Liver (tissue), 9 donors: ENCODE measurements around the gene TNFAIP8. TPM values are rescaled to one million over a fixed set of nuclear protein-coding genes. Genes with fewer than 3 reads are reported as not detected.

Source experiments
- DNase-seq: peaks from one replicate; pipeline ENCODE4 v3.0.0-alpha.2; 2017; ENCODE audit warnings: low spot score
- H3K27ac ChIP-seq, 2 donors: one replicate each; pipeline ENCODE4 v1.7.0; 2013; ENCODE audit warnings: inconsistent platforms in 2 of 2, low read length in 2 of 2, control low read depth in 1 of 2, low read depth in 1 of 2, mild to moderate bottlenecking in 1 of 2
- H3K27me3 ChIP-seq, 4 donors: one replicate each; pipeline versions ENCODE4 v1.6.1 to v1.7.0; 2013; ENCODE audit warnings: low read length in 3 of 4, inconsistent platforms in 1 of 4, mild to moderate bottlenecking in 1 of 4, moderate library complexity in 1 of 4; ENCODE audit not compliant: control insufficient read depth in 4 of 4, insufficient read depth in 4 of 4
- H3K36me3 ChIP-seq, 4 donors: one replicate each; pipeline versions ENCODE4 v1.6.1 to v1.7.0; 2013; ENCODE audit warnings: low read length in 3 of 4, mild to moderate bottlenecking in 3 of 4, low read depth in 1 of 4, moderate library complexity in 1 of 4; ENCODE audit not compliant: control insufficient read depth in 4 of 4, insufficient read depth in 3 of 4
- H3K4me1 ChIP-seq, 4 donors: one replicate each; pipeline versions ENCODE4 v1.6.1 to v1.7.0; 2013; ENCODE audit warnings: low read length in 3 of 4, mild to moderate bottlenecking in 3 of 4, moderate library complexity in 1 of 4; ENCODE audit not compliant: control insufficient read depth in 4 of 4, insufficient read depth in 4 of 4
- H3K4me3 ChIP-seq, 3 donors: one replicate each; pipeline versions ENCODE4 v1.6.1 to v1.7.0; 2013; ENCODE audit warnings: low read length in 3 of 3, control low read depth in 1 of 3, low read depth in 1 of 3, mild to moderate bottlenecking in 1 of 3
- H3K9ac ChIP-seq, 2 donors: one replicate each; pipeline ENCODE4 v1.7.0; 2013; ENCODE audit warnings: low read length in 2 of 2, mild to moderate bottlenecking in 2 of 2, moderate library complexity in 2 of 2, control low read depth in 1 of 2, low read depth in 1 of 2
- H3K9me3 ChIP-seq, 4 donors: one replicate each; pipeline versions ENCODE4 v1.6.1 to v1.7.0; 2013; ENCODE audit warnings: low read length in 3 of 4; ENCODE audit not compliant: control insufficient read depth in 4 of 4
- EGR1 ChIP-seq, 2 donors: IDR thresholded peaks; 2 replicates each; pipeline ENCODE4 v1.6.1; 2016 to 2018; ENCODE audit warnings: antibody characterized with exemption in 2 of 2, low read depth in 2 of 2
- FOXA1 ChIP-seq: IDR thresholded peaks from 2 replicates; pipeline ENCODE4 v1.6.1; 2016; ENCODE audit warnings: antibody characterized with exemption
- FOXA2 ChIP-seq: IDR thresholded peaks from 2 replicates; pipeline ENCODE4 v1.6.1; 2016; ENCODE audit warnings: antibody characterized with exemption
- GABPA ChIP-seq, 2 donors: IDR thresholded peaks in 1 of 2; conservative IDR thresholded peaks in 1 of 2; 2 replicates each; pipeline ENCODE4 v1.6.1; 2016; ENCODE audit warnings: antibody characterized with exemption in 2 of 2, mild to moderate bottlenecking in 1 of 2, moderate library complexity in 1 of 2
- HNF4A ChIP-seq, 2 donors: conservative IDR thresholded peaks; 2 replicates each; pipeline ENCODE4 v1.6.1; 2016; ENCODE audit warnings: antibody characterized with exemption in 2 of 2, mild to moderate bottlenecking in 2 of 2
- HNF4G ChIP-seq: IDR thresholded peaks from 2 replicates; pipeline ENCODE4 v1.6.1; 2016; ENCODE audit warnings: antibody characterized with exemption
- JUND ChIP-seq, 2 donors: IDR thresholded peaks; 2 replicates each; pipeline ENCODE4 v1.6.1; 2016; ENCODE audit warnings: antibody characterized with exemption in 2 of 2
- NR2F2 ChIP-seq: IDR thresholded peaks from 2 replicates; pipeline ENCODE4 v1.6.1; 2016; ENCODE audit warnings: antibody characterized with exemption
- RAD21 ChIP-seq, 2 donors: IDR thresholded peaks; 2 replicates each; pipeline ENCODE4 v1.6.1; 2016; ENCODE audit warnings: antibody characterized with exemption in 2 of 2, mild to moderate bottlenecking in 2 of 2
- RXRA ChIP-seq, 2 donors: IDR thresholded peaks; 2 replicates each; pipeline ENCODE4 v1.6.1; 2017 to 2018; ENCODE audit warnings: antibody characterized with exemption in 2 of 2, mild to moderate bottlenecking in 1 of 2
- SP1 ChIP-seq: IDR thresholded peaks from 2 replicates; pipeline ENCODE4 v1.6.1; 2018; ENCODE audit warnings: antibody characterized with exemption, mild to moderate bottlenecking
- WGBS: extraction: QIAGEN DNeasy Blood & Tissue Kit; methylation state at CpG from one replicate; pipeline ENCODE4 v1.1.7; 2013; 5-methylcytosine and 5-hydroxymethylcytosine counted together
- polyA plus RNA-seq, 2 donors: library from polyadenylated mRNA; stranded (reverse) in 1 of 2; unstranded in 1 of 2; fragments of 200-250 nt in 1 of 2; fragments of >200 nt in 1 of 2; fragmentation: Nextera tagmentation in 1 of 2; extraction: Ambion mirVana in 1 of 2; gene quantifications; one replicate each; pipeline versions ENCODE4 v1.2.1 to v1.2.3, GENCODE V29; 2013 to 2015
- total RNA-seq, 2 donors: library from RNA; depleted of rRNA; stranded (reverse); fragments of >200 nt; gene quantifications; one replicate each; pipeline ENCODE4 v1.2.3, GENCODE V29; 2014
- TF ChIP-seq, protein P1 (sequence below): IDR thresholded peaks from 2 replicates; pipeline ENCODE4 v1.6.1; 2016; ENCODE audit warnings: antibody characterized with exemption
- TF ChIP-seq, protein P2 (sequence below): IDR thresholded peaks from 2 replicates; pipeline ENCODE4 v1.6.1; 2016; ENCODE audit warnings: antibody characterized with exemption
- TF ChIP-seq, protein P3 (sequence below): IDR thresholded peaks from 2 replicates; pipeline ENCODE4 v1.6.1; 2016; ENCODE audit warnings: antibody characterized with exemption, mild to moderate bottlenecking
- TF ChIP-seq, protein P4 (sequence below): fragments of 150-350 bp; IDR thresholded peaks from 2 replicates; pipeline ENCODE4 v1.5.1; 2017; ENCODE audit warnings: improper control_type of control experiment, low read depth, low read length; ENCODE audit not compliant: missing input control
- TF ChIP-seq, protein P5 (sequence below): IDR thresholded peaks from 2 replicates; pipeline ENCODE4 v1.6.1; 2016; ENCODE audit warnings: antibody characterized with exemption
- donor health status: healthy.
- donor health status: healthy.
- donor health status: healthy.
- donor health status: healthy.
- donor health status: healthy.

Gene TNFAIP8
- total and polyA plus RNA-seq, 4 donors: 2.6 to 28.6 (median 4.4) TPM

DNA sequence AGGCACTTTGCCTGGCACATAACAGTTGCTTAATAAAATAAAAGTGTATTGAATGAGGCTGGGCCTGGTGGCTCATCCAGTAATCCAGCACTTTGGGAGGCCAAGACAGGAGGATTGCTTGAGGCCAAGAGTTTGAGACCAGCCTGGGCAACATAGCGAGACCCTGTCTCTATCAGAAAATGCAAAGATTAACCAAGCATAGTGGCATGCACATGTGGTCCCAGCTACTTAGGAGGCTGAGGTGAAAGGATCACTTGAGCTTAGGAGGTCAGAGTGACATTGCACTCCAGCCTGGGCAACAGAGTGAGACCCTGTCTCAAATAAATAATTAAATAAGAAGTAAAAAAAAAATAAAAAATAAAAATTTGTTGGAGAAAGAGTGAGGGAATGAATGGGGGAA lies 21.2 kb downstream of the TNFAIP8 start:
- Histone ChIP-seq H3K27me3 (no peaks in the 10 kb centered on the region), H3K9ac (no peak overlapping the region), H3K4me1 (no peaks in the 10 kb centered on the region), H3K27ac (no peak overlapping the region), H3K36me3 (no peaks in the 10 kb centered on the region), H3K4me3 (no peak overlapping the region), H3K9me3 (no peaks in the 10 kb centered on the region)
- no peak for DNase-seq
- TF ChIP-seq RAD21 (IDR thresholded peaks at IDR 0.05) (no peak), EGR1 (IDR thresholded peaks at IDR 0.05; ENCODE audit: low read depth in 2 of 2) (no peak), JUND (IDR thresholded peaks at IDR 0.05) (no peak), GABPA (IDR thresholded peaks at IDR 0.05 in 1 of 2, conservative IDR thresholded peaks at IDR 0.05 in 1 of 2) (no peak), HNF4G (no peak), FOXA1 (no peak), SP1 (no peak)
- TF ChIP-seq, protein P1, sequence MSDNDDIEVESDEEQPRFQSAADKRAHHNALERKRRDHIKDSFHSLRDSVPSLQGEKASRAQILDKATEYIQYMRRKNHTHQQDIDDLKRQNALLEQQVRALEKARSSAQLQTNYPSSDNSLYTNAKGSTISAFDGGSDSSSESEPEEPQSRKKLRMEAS: no peak
- TF ChIP-seq, protein P2, sequence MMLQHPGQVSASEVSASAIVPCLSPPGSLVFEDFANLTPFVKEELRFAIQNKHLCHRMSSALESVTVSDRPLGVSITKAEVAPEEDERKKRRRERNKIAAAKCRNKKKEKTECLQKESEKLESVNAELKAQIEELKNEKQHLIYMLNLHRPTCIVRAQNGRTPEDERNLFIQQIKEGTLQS: no peak
- TF ChIP-seq, protein P3, sequence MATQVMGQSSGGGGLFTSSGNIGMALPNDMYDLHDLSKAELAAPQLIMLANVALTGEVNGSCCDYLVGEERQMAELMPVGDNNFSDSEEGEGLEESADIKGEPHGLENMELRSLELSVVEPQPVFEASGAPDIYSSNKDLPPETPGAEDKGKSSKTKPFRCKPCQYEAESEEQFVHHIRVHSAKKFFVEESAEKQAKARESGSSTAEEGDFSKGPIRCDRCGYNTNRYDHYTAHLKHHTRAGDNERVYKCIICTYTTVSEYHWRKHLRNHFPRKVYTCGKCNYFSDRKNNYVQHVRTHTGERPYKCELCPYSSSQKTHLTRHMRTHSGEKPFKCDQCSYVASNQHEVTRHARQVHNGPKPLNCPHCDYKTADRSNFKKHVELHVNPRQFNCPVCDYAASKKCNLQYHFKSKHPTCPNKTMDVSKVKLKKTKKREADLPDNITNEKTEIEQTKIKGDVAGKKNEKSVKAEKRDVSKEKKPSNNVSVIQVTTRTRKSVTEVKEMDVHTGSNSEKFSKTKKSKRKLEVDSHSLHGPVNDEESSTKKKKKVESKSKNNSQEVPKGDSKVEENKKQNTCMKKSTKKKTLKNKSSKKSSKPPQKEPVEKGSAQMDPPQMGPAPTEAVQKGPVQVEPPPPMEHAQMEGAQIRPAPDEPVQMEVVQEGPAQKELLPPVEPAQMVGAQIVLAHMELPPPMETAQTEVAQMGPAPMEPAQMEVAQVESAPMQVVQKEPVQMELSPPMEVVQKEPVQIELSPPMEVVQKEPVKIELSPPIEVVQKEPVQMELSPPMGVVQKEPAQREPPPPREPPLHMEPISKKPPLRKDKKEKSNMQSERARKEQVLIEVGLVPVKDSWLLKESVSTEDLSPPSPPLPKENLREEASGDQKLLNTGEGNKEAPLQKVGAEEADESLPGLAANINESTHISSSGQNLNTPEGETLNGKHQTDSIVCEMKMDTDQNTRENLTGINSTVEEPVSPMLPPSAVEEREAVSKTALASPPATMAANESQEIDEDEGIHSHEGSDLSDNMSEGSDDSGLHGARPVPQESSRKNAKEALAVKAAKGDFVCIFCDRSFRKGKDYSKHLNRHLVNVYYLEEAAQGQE: no peak
- TF ChIP-seq, protein P4, sequence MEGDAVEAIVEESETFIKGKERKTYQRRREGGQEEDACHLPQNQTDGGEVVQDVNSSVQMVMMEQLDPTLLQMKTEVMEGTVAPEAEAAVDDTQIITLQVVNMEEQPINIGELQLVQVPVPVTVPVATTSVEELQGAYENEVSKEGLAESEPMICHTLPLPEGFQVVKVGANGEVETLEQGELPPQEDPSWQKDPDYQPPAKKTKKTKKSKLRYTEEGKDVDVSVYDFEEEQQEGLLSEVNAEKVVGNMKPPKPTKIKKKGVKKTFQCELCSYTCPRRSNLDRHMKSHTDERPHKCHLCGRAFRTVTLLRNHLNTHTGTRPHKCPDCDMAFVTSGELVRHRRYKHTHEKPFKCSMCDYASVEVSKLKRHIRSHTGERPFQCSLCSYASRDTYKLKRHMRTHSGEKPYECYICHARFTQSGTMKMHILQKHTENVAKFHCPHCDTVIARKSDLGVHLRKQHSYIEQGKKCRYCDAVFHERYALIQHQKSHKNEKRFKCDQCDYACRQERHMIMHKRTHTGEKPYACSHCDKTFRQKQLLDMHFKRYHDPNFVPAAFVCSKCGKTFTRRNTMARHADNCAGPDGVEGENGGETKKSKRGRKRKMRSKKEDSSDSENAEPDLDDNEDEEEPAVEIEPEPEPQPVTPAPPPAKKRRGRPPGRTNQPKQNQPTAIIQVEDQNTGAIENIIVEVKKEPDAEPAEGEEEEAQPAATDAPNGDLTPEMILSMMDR: no peak
- TF ChIP-seq, protein P5, sequence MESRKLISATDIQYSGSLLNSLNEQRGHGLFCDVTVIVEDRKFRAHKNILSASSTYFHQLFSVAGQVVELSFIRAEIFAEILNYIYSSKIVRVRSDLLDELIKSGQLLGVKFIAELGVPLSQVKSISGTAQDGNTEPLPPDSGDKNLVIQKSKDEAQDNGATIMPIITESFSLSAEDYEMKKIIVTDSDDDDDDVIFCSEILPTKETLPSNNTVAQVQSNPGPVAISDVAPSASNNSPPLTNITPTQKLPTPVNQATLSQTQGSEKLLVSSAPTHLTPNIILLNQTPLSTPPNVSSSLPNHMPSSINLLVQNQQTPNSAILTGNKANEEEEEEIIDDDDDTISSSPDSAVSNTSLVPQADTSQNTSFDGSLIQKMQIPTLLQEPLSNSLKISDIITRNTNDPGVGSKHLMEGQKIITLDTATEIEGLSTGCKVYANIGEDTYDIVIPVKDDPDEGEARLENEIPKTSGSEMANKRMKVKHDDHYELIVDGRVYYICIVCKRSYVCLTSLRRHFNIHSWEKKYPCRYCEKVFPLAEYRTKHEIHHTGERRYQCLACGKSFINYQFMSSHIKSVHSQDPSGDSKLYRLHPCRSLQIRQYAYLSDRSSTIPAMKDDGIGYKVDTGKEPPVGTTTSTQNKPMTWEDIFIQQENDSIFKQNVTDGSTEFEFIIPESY: no peak
- WGBS: 100% methylated on average over 1 of the region's 1 CpG

DNA sequence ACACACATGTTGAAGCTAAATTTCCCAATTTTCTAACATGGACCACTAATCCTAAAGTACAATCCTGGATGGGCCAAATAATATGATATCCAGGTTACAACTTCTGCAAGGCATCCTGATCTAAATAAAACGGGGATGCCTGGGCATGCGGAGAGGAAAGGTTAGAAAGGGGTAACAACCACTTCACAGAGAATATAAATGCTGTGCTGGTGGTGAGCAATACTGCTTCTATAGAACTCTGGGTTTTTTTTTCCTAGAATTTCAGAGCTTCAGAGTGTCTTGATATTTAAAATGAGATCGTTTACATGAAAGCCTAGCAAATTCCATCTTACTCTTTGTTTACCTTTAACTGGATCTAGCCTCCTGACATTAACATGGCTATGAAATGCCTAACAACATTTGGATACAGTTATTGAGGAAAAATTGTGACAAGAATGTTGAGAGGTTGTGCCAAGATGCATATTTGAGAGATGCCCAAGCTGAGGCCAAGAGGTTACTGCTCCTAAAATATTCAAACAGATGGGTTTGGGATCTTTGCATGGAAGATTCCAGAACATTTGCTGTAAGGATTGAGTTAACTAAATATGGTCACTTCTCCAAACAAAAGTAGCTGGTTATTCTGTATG lies 22.4 kb downstream of the TNFAIP8 start:
- Histone ChIP-seq H3K27me3 (no peaks in the 10 kb centered on the region), H3K36me3 (no peaks in the 10 kb centered on the region), H3K4me3 (no peak overlapping the region), H3K4me1 (no peaks in the 10 kb centered on the region), H3K9me3 (no peaks in the 10 kb centered on the region), H3K27ac (no peak overlapping the region), H3K9ac (no peak overlapping the region)
- TF ChIP-seq, protein P4: no peak
- TF ChIP-seq RAD21 (IDR thresholded peaks at IDR 0.05) (no peak), JUND (IDR thresholded peaks at IDR 0.05) (no peak), HNF4A (conservative IDR thresholded peaks at IDR 0.05) (no peak), FOXA2 (no peak), SP1 (no peak), NR2F2 (no peak), RXRA (IDR thresholded peaks at IDR 0.05) (no peak)
- TF ChIP-seq, protein P1: no peak
- TF ChIP-seq, protein P2: no peak
- WGBS: 85% methylated on average over 3 of the region's 3 CpGs
- no peak for DNase-seq
